ENCODE measurements around the gene PSMB1.

GRCh38 chr6:170554796-170555137 lies 1.7 kb upstream of the PSMB1 start:
- TF ChIP-seq CTCF (IDR thresholded peaks at IDR 0.05) (no peak), EZH2 (IDR thresholded peaks at IDR 0.05; ENCODE audit: borderline replicate concordance, insufficient read depth, low read depth, low read length, poor library complexity, severe bottlenecking) (no peak)
